Epithelial cell of esophagus (primary cell): Measurements from ENCODE around the gene TMOD1.
A peak's percentile ranks its signal among the peaks of the same experiment; 100 is the strongest.

Experiments
- DNase-seq: peaks from one replicate; pipeline ENCODE4 v3.0.0; 2010; ENCODE audit warnings: low read depth
- H3K4me3 ChIP-seq: 2 replicates; pipeline ENCODE4 v1.5.1; 2011; ENCODE audit warnings: mild to moderate bottlenecking, low read length, control low read depth
- CTCF ChIP-seq: IDR thresholded peaks from 2 replicates; pipeline ENCODE4 v1.5.1; 2011; ENCODE audit warnings: low read depth, mild to moderate bottlenecking, low read length, control low read depth, inconsistent platforms; ENCODE audit not compliant: insufficient read depth; ENCODE audit errors: missing control alignments

The TMOD1 gene

DNA sequence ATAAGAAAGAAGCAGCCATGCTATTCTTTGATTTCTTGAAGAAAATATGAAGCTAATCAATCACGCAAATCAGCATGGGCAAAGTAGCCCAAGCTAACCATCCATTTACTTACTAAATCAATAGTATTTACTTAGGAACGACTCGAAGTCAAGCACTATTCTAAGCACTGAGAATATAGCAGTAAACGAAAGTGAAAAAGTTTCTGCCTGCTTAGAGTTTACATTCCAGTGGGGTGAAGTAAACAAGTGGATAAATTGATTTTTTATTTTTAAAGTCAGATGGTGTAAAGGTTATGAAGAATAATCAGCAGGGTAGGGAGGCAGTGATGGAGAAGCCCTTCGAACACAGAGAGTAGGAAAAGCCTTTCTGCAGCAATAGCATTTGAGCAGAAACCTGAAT is 126.2 kb downstream of the TMOD1 start:
- no peak overlapping the region for H3K4me3 ChIP-seq
- no peak for TF ChIP-seq CTCF
- DNase-seq = no peak

DNA sequence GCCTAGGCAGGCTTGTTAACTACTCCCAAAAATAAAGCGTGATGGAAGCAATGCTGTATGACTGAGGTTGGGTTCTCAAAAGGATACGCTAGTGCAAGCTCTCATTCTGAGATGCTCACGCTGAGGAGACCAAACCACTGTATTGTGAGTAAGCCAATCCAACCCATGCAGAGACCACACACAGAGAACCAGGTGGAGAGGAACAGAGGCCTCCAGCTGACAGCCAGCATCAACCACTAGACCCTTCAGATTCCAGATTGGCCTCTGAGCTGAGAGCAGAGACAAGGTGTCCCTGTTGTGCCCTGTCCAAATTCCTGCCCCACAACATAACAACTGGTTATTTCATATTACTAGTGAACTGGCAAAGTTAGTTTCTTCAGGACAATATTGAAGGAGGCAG is 127.2 kb downstream of the TMOD1 start:
- DNase-seq = no peak
- no peak for TF ChIP-seq CTCF
- H3K4me3 ChIP-seq = no peak overlapping the region

- no peak overlapping the region for H3K4me3 ChIP-seq
- no peak for DNase-seq
- no peak for TF ChIP-seq CTCF
Measured at GRCh38 chr9:97629156-97629555, 127.7 kb downstream of the TMOD1 start.

- no peak for TF ChIP-seq CTCF
- no peak for DNase-seq
Measured at GRCh38 chr9:97630591-97630990, 129.1 kb downstream of the TMOD1 start.

GRCh38 chr9:97632248-97632984 is 130.9 kb downstream of the TMOD1 start:
- no peak for TF ChIP-seq CTCF
- peak overlapping the region; percentile 98 for H3K4me3 ChIP-seq
- DNase-seq = no peak

More at GRCh38 chr9:97630591-97630990, 129.1 kb downstream of the TMOD1 start:
- no peak overlapping the region for H3K4me3 ChIP-seq

- peak; percentile 98 for DNase-seq
- no peak for TF ChIP-seq CTCF
Measured at GRCh38 chr9:97632985-97633858, 131.8 kb downstream of the TMOD1 start, which contains the start of the genes NCBP1 and TSTD2. TSS of gene NCBP1 (plus strand) at chr9:97633821. CDS start at chr9:97633882, 61 bp downstream. TSS of gene TSTD2 (minus strand) at chr9:97633368. CDS start at chr9:97627562, 5,806 bp downstream.

More at GRCh38 chr9:97632985-97633858, 131.8 kb downstream of the TMOD1 start, which contains the start of the genes NCBP1 and TSTD2:
- peak within 1 kb of the TSS; percentile 98 for H3K4me3 ChIP-seq
